ENCODE measurements around the gene MYO1B. TPM values are rescaled to one million over a fixed set of nuclear protein-coding genes. Genes with fewer than 3 reads are reported as not detected.

The MYO1B gene
- total and polyA plus RNA-seq, 10 of the 15 experiments (the other 5 are each of a cell fraction or from before 2014, with no cell fraction given): 0.10 to 4.2 (median 1.6) TPM

- no peak for TF ChIP-seq MYB (IDR thresholded peaks at IDR 0.05; ENCODE audit: borderline replicate concordance, low read depth, low read length)
- no peak for TF ChIP-seq POLR2AphosphoS5 (IDR thresholded peaks at IDR 0.05; ENCODE audit: low read length)
- no peak for TF ChIP-seq NR2C1 (IDR thresholded peaks at IDR 0.05)
- TF ChIP-seq CHD2 (IDR thresholded peaks at IDR 0.05; ENCODE audit: borderline replicate concordance, low read depth, low read length): no peak
- TF ChIP-seq PAX8 (IDR thresholded peaks at IDR 0.05): no peak
- TF ChIP-seq FOXM1 (IDR thresholded peaks at IDR 0.05; ENCODE audit: low read depth, low read length): no peak
- no peak for TF ChIP-seq MEF2A (IDR thresholded peaks at IDR 0.05; ENCODE audit: insufficient read depth, low read depth, low read length)
- no peak for TF ChIP-seq E2F4 (IDR thresholded peaks at IDR 0.05; ENCODE audit: low read depth, low read length)
- no peak for TF ChIP-seq ZBTB33 (IDR thresholded peaks at IDR 0.05)
- TF ChIP-seq ATF3 (IDR thresholded peaks at IDR 0.05; ENCODE audit: borderline replicate concordance, extremely low read depth, low read depth, low read length): no peak
- TF ChIP-seq ZZZ3 (IDR thresholded peaks at IDR 0.05; ENCODE audit: control insufficient read depth, insufficient read length, low read depth): no peak
- no peak for TF ChIP-seq POLR2AphosphoS2 (IDR thresholded peaks at IDR 0.05; ENCODE audit: low read depth, low read length)
- TF ChIP-seq GATAD2B (conservative IDR thresholded peaks at IDR 0.05; ENCODE audit: low read depth): no peak
- no peak for TF ChIP-seq BCL3 (IDR thresholded peaks at IDR 0.05; ENCODE audit: borderline replicate concordance, insufficient read depth, low read depth, low read length, poor library complexity, severe bottlenecking)
- TF ChIP-seq SP1 (IDR thresholded peaks at IDR 0.05; ENCODE audit: low read depth, low read length): no peak
- TF ChIP-seq HDAC6 (IDR thresholded peaks at IDR 0.05; ENCODE audit: unreplicated experiment): no peak
- Histone ChIP-seq H3K9ac (ENCODE audit: control insufficient read depth, insufficient read depth, low read length) (no peak overlapping the region), H3K36me3 (ENCODE audit: control insufficient read depth in 2 of 2, insufficient read depth in 2 of 2, low read length in 1 of 2) (no peaks in the 10 kb centered on the region), H3K4me2 (ENCODE audit: control insufficient read depth, insufficient read depth) (no peak overlapping the region), H4K20me1 (ENCODE audit: control insufficient read depth, insufficient read depth) (no peaks in the 10 kb centered on the region), H3K79me2 (ENCODE audit: control insufficient read depth, insufficient read depth, low read length) (no peaks in the 10 kb centered on the region), H2AFZ (ENCODE audit: control insufficient read depth, low read depth, low read length) (no peak overlapping the region), H3K27me3 (replicated peaks in 1 of 2; ENCODE audit: control insufficient read depth in 2 of 2, insufficient read depth in 2 of 2, low read length in 1 of 2) (peaks cover 0 to under 1% of the 10 kb centered on the region in 2 experiments; a peak in 2 of 4 replicates), H3K4me1 (ENCODE audit: control insufficient read depth, insufficient read depth, low read length) (no peaks in the 10 kb centered on the region), H3K4me3 (no peak overlapping the region), H3K9me3 (replicated peaks; ENCODE audit: control insufficient read depth, insufficient read depth, low read length) (no peaks in the 10 kb centered on the region), H3K27ac (ENCODE audit: control insufficient read depth, insufficient read depth) (no peak overlapping the region)
- ChIA-PET RAD21 (ENCODE audit: unreplicated experiment) (no interaction called here), CTCF (interaction anchor here (0.6 kb wide), 1 partner anchor 196 kb away, joined by 6 read pairs; no protein-coding TSS in a partner anchor), POLR2A (no interaction called here), SMC1A (ENCODE audit: uncharacterized antibody, unreplicated experiment) (interaction anchor here (0.6 kb wide), 1 partner anchor 100 kb away, joined by 4 read pairs; no protein-coding TSS in a partner anchor)
- intact Hi-C loops (cut with micrococcal nuclease; ENCODE audit: unreplicated experiment): no loop called here
- DNase-seq (ENCODE audit: low read depth, low spot score) (no peak), ATAC-seq (no peak), FAIRE-seq (no peak)
- BruUV-seq (replicated peaks): no TSS peak
- WGBS (ENCODE audit: insufficient coverage, insufficient replicate concordance, low lambda C conversion rate, missing lambda C conversion rate): 22% methylated on average over 4 of the region's 4 CpGs
- in situ Hi-C loops (cut with MboI): no loop called here
Observed at GRCh38 chr2:191255271-191255670, 10.1 kb downstream of the MYO1B start.

Data from GM12878 (cell line).